Uterus (tissue), 4 donors: ENCODE data around the gene CEP112. TPM values are rescaled to one million over a fixed set of nuclear protein-coding genes. Genes with fewer than 3 reads are reported as not detected.

Source experiments
- DNase-seq, 2 donors: peaks; one replicate each; pipeline ENCODE4 v3.0.0-alpha.2; 2019 to 2020
- H3K27ac ChIP-seq, 2 donors: fragments of 200-600 bp; sonication (generic); 1 replicate in 1 of 2; 2 replicates in 1 of 2; pipeline ENCODE4 v1.5.1; 2016 to 2018
- H3K27me3 ChIP-seq, 2 donors: fragments of 200-600 bp; sonication (generic); one replicate each; pipeline ENCODE4 v1.5.1; 2018 to 2019; ENCODE audit warnings: control low read depth in 1 of 2
- H3K36me3 ChIP-seq, 2 donors: fragments of 200-600 bp; sonication (generic); one replicate each; pipeline ENCODE4 v1.5.1; 2019; ENCODE audit warnings: control low read depth in 1 of 2
- H3K4me1 ChIP-seq, 2 donors: fragments of 200-600 bp; sonication (generic); one replicate each; pipeline ENCODE4 v1.5.1; 2018 to 2019; ENCODE audit warnings: control low read depth in 1 of 2
- H3K4me3 ChIP-seq, 2 donors: fragments of 200-600 bp; sonication (generic); 1 replicate in 1 of 2; 2 replicates in 1 of 2; pipeline ENCODE4 v1.5.1; 2018 to 2019; ENCODE audit warnings: mild to moderate bottlenecking in 1 of 2
- H3K9me3 ChIP-seq, 2 donors: fragments of 200-600 bp; sonication (generic); one replicate each; pipeline ENCODE4 v1.5.1; 2019; ENCODE audit warnings: control low read depth in 1 of 2
- CTCF ChIP-seq, 4 experiments: fragments of 200-600 bp in 2 of 4; fragments of 450-650 bp in 2 of 4; sonication (generic) in 2 of 4; IDR thresholded peaks; one replicate each; pipeline ENCODE4 v1.5.1; 2016 to 2019; ENCODE audit warnings: antibody characterized with exemption in 4 of 4, mild to moderate bottlenecking in 2 of 4, moderate library complexity in 1 of 4
- POLR2A ChIP-seq, 2 donors: fragments of 450-650 bp; IDR thresholded peaks; one replicate each; pipeline ENCODE4 v1.6.1; 2016; ENCODE audit warnings: antibody characterized with exemption in 2 of 2, mild to moderate bottlenecking in 1 of 2, moderate library complexity in 1 of 2
- intact Hi-C: fragments of 100-400 bp; cut with DNase I; formaldehyde crosslinking; loops from one replicate; pipeline ENCODE4 v1.15.1; 2023; ENCODE audit warnings: low total_unique reads
- total RNA-seq, 4 donors: library from RNA; depleted of rRNA in 3 of 4; stranded (reverse); fragments of >200 nt in 3 of 4; gene quantifications; one replicate each; pipeline versions ENCODE4 v1.1.0 to v1.2.4, GENCODE V29; 2014 to 2023
- donor health status: DM: yes; HTN: yes; CAD: no.

The CEP112 gene
- total RNA-seq, 4 donors from 2014 or later, result 36.6 to 96.5 (median 52.4) TPM

- intact Hi-C loops, result no loop called here
- Histone ChIP-seq H3K27ac (no peak overlapping the region), H3K9me3 (no peaks in the 10 kb centered on the region), H3K36me3 (no peaks in the 10 kb centered on the region), H3K4me3 (no peak overlapping the region), H3K27me3 (no peaks in the 10 kb centered on the region), H3K4me1 (no peaks in the 10 kb centered on the region)
- TF ChIP-seq CTCF (IDR thresholded peaks at IDR 0.05), result no peak
- TF ChIP-seq POLR2A (IDR thresholded peaks at IDR 0.05), result no peak
- no peak for DNase-seq
Measured at GRCh38 chr17:66233023-66233753, 41.3 kb upstream of the CEP112 start.

- H3K27ac ChIP-seq, result no peak overlapping the region
- intact Hi-C loops, result no loop called here
- DNase-seq, result no peak
- H3K36me3 ChIP-seq, result no peaks in the 10 kb centered on the region
- H3K9me3 ChIP-seq, result no peaks in the 10 kb centered on the region
- H3K4me1 ChIP-seq, result no peaks in the 10 kb centered on the region
- no peak overlapping the region for H3K4me3 ChIP-seq
- no peaks in the 10 kb centered on the region for H3K27me3 ChIP-seq
- TF ChIP-seq CTCF (IDR thresholded peaks at IDR 0.05) (no peak), POLR2A (IDR thresholded peaks at IDR 0.05) (no peak)
Measured at GRCh38 chr17:66230922-66231591, 39.1 kb upstream of the CEP112 start.

- Histone ChIP-seq H3K4me3 (no peak overlapping the region), H3K27ac (no peak overlapping the region), H3K9me3 (no peaks in the 10 kb centered on the region), H3K27me3 (no peaks in the 10 kb centered on the region), H3K36me3 (no peaks in the 10 kb centered on the region), H3K4me1 (no peaks in the 10 kb centered on the region)
- DNase-seq, result no peak
- TF ChIP-seq CTCF (IDR thresholded peaks at IDR 0.05) (no peak), POLR2A (IDR thresholded peaks at IDR 0.05) (no peak)
- intact Hi-C loops, result no loop called here
Measured at GRCh38 chr17:66229783-66230538, 38.0 kb upstream of the CEP112 start.

- Histone ChIP-seq H3K9me3 (no peaks in the 10 kb centered on the region), H3K4me1 (no peaks in the 10 kb centered on the region), H3K4me3 (no peak within 1 kb of the TSS), H3K27ac (no peak within 1 kb of the TSS), H3K36me3 (no peaks in the 10 kb centered on the region), H3K27me3 (no peaks in the 10 kb centered on the region)
- DNase-seq, result no peak
- intact Hi-C loops, result no loop called here
- TF ChIP-seq POLR2A (IDR thresholded peaks at IDR 0.05) (no peak), CTCF (IDR thresholded peaks at IDR 0.05) (no peak)
Measured at GRCh38 chr17:66228887-66229782, 37.2 kb upstream of the CEP112 start, which contains the start of gene APOH. APOH (minus strand) TSS chr17:66229415; CDS start chr17:66229379, 36 bp downstream.
